Left renal cortex interstitium (tissue), 4 donors: Measurements from ENCODE around the gene SAT1. TPM values are rescaled to one million over a fixed set of nuclear protein-coding genes. Genes with fewer than 3 reads are reported as not detected.

ENCODE experiments used
- DNase-seq, 4 donors: peaks; one replicate each; pipeline ENCODE4 v3.0.0-alpha.2; 2013; ENCODE audit warnings: low read depth in 4 of 4, low spot score in 2 of 4, missing footprints in 1 of 4
- polyA plus RNA-seq, 4 donors: library from polyadenylated mRNA; unstranded; fragments of 120-200 nt; gene quantifications; one replicate each; pipeline ENCODE4 v1.2.1, GENCODE V29; 2013; ENCODE audit not compliant: insufficient read length in 4 of 4

SAT1 gene
- polyA plus RNA-seq, 4 donors = 240 to 326 (median 266) TPM

DNA sequence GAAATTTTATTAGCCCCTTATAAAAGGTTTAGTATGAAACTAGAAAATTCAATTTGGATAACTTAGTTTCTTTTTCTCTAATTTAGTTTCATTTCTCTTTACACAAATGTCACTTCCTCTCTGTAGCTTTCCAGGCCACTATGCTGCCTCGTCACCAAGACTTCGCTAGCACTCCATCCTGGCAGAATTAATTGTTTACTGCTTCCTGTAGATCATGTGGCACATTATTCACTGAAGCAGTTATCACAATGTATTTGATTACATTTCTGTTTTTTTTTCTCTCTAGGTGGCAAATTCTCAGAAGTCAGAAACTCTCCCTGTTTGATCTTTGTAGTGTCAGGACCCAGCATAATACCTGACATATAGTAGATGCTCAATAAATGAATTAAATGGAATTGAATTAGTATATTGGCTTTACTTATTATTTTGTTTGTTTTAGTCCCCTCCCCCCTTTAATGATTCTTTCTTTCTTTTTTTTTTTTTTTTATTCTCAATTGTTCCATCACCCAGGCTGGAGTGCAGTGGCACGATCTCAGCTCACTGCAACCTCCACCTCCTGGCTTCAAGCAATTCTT lies 9.3 kb upstream of the SAT1 start:
- no peak for DNase-seq

DNA sequence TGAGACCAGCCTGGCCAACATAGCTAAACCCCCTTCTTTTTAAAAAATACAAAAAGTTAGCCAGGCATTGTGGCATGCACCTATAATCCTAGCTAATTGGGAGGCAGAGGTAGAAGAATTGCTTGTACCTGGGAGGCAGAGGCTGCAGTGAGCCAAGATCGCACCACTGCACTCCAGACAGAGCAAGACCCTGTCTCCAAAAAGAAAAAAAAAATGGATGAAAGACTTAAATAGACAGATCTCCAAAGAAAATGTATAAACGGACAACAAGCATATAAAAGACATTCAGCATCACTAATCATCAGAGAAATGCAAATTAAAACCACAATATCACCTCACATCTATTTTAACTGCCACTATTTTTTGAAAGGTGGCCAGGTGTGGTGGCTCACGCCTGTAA lies 6.6 kb upstream of the SAT1 start:
- no peak for DNase-seq

DNA sequence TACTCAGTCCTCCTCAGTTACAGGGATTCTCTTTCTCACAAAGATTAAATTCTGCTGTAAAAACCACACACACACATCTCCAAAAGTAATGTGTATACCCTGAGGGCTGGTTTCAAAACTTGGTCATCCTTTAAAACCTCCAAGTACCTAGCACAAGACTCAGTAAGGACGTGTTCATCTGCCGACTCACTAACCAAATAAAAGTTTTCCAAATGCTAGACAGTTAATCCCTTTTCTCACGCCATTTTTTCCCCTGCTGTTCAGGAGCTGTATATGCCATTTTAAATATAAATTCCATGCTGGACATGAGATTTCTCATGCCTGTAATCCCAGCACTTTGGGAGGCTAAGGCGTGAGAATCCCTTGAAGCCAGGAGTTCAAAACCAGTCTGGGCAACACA lies 3.9 kb upstream of the SAT1 start:
- no peak for DNase-seq

GRCh38 chrX:23782455-23782854 lies 518 bp upstream of the SAT1 start:
- DNase-seq = no peak

GRCh38 chrX:23783589-23784469 lies 856 bp downstream of the SAT1 start:
- no peak for DNase-seq

- DNase-seq = no peak
These were observed 1.7 kb downstream of the SAT1 start for GRCh38 chrX:23784470-23785331.

GRCh38 chrX:23785580-23785979 lies 2.6 kb downstream of the SAT1 start:
- no peak for DNase-seq

DNA sequence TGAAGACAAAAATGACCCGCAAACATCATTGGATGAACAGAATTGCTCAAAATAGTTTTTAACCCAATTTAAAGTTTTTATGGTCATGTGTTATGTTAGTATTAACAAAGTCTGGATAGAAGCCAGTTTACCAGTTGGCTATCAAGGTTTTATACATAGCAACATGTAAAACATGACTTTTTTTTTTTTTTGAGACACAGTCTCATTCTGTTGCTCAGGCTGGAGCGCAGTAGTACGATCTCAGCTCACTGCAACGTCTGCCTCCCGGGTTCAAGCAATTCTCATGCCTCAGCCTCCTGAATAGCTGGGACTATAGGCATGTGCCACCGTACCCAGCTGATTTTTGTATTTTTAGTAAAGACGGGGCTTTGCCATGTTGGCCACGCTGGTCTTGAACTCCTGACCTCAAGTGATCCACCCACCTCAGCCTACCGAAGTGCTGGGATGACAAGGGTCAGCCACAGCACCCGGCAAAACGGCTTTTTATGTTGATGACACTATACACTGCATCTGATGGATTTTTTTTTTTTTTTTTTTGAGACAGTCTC lies 3.4 kb downstream of the SAT1 start:
- DNase-seq = no peak

DNA sequence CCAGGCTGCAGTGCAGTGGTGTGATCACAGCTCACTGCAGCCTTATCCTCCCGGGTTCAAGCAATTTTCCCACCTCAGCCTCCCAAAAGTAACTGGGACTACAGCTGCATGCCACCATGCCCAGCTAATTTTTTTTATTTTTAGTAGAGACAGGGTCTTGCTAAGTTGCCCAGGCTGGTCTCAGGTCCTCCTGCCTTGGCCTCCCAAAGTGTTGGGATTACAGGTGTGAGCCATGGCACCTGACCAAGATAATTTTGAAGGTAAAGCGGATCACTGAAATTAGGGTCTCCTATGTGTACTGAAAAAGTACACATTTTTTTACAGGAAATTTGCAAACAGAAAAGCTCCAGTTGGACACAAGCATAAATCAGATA lies 4.8 kb downstream of the SAT1 start:
- no peak for DNase-seq

DNA sequence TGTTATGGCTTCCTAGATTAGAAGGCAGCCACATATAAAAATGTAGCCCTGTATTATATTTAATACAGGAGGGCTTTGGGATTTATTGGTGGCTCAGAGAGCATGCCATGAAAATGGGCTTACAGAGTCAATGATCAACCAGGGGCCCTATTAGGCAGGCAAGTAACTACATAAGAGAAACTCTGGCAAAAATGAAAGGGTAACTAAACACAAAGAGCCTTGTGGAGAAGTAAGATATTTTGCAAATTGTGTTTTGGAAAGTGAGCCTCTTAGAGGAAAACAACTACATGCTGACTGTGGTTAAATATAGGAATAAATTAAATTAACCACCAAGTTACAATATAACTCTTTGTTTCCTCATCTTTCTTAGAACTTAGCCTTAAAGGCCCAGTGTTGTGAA lies 5.5 kb downstream of the SAT1 start:
- no peak for DNase-seq

DNA sequence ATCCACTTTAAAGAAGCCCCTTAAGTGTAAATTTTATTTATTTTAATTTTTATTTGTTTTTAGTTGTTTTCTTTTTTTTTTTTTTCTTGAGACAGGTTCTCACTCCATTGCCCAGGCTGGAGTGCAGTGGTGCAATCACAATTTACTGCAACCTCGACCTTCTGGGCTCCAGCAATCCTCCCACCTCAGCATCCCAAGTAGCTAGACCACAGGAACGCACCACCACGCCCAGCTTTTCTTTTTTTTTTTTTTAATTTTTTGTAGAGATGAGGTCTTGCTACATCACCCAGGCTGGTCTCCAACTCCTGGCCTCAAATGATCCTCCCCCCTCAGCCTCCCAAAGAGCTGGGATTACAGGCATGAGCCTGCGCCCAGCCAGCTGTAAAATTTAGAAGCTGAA lies 6.0 kb downstream of the SAT1 start:
- DNase-seq = no peak

DNA sequence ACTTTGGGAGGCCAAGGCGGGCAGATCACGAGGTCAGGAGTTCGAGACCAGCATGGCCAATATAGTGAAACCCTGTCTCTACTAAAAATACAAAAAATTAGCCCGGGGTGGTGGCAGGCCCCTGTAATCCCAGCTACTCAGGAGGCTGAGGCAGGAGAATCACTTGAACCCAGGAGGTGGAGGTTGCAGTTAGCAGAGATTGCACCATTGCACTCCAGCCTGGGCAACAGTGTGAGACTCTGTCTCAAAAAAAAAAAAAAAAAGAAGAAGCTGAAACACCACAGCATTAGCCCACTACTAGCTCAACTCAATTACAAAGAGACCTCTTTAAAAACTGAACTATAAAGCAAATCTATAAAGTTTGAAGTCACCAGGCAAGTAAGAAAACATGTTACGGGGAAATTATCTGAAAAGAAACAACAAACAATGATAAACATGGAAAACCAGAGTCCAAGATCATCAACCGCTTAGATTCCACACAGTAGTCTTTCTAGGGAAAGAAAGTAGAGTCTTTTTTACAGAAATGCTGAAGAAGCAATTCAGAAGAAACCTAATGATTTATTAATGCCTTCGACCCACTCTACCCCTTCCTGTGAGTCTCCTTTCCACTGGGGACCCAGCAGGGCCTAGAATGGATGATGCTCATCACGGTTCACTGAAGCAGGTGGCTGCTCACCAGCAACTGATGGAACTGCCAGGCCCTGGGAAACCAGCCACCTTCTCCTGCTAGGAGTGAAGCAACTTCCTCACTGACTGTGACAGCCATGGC lies 6.6 kb downstream of the SAT1 start:
- DNase-seq = no peak

DNA sequence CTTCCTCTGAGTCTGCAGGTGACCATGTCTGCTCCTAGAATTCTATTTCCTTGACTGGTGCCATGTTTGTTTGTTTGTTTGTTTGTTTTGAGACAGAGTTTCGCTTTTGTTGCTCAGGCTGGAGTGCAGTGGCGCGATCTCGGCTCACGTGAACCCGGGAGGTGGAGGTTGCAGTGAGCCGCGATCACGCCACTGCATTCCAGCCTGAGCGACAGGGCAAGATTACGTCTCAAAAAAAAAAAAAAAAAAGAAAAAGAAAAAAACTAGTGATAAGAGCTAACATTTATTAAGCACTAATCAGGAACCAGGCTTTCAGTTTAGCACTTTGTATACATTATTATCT lies 7.2 kb downstream of the SAT1 start:
- DNase-seq = no peak

- no peak for DNase-seq
These were observed 10.0 kb downstream of the SAT1 start for GRCh38 chrX:23792861-23793553.

DNA sequence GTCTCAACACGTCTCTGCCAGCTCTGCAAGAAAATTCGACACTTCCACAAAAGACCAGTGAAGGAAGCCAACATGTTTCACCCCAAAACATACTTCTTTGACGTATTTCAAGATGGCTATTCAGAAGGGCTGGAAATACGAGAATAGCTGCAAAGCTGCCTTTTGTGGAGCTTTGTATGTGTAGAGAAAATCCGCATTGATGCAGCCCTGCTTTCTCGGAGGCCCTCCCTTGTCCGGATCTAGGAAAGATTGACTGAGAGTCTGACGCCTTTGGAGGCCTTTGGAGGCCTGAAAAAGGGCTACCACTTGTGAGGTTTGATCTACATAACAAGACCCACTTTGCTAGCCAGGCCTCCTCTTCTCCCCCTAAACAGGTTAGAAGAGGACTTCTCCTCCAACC lies 12.2 kb downstream of the SAT1 start:
- no peak for DNase-seq

DNA sequence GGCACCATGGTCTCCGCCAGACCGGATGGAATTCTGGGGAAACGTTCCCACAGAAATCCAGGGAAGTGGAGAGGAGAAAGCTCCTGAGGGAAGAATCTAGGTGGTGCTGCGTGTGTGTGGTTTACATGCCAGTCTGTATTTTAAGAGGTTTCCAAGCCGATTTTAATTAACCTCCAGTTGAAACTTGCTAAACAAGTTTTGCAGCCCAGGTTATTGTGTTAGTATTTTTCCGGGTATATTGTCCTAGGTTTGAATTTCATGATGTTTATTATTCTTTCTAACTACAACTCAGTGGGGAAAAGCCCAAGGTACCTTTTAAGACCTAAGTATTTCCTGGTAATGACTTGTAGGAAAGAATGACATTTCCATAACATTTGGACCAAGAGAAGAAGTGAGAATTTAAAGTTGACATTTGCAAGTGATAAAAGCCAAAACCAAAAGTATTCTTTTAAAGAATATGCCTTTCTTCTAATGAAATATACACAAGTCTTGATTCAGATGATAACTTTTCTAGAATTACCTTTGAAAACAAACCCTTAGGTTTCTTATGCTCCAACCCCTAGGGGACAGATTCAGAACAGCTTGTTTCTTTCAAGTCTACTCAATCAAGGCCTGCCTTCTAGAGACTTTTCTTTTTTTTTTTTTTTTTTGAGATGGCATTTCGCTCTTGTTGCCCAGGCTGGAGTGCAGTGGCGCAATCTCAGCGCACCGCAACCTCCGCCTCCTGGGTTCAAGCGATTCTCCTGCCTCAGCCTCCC lies 14.6 kb downstream of the SAT1 start:
- DNase-seq = no peak

DNA sequence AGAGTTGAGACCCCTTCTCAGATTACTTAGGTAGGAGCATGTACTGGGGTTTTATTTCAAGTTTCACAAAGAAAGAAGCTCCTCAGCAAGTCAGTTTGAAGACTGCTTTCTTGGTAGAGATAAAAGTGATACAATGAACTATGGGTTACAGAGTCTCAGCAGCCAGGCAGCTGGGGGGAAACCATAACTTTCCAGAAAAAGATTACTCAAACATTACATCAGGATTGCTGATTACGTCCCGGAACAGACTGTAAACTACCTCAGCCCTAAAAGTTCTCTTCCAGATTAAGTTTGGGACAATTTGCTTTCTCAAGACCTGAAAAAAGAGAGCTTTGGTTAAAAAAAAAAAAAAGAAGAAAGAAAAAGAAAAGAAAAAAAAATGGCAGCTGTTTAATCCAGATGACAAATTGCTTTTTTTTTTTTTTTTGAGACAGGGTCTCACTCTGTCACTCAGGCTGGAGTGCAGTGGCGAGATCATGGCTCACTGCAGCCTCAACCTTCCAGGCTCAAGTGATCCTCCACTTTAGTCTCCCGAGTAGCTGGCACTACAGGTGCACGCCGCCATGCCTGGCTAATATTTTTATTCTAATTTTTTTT lies 16.6 kb downstream of the SAT1 start:
- DNase-seq = no peak

GRCh38 chrX:23802431-23802830 lies 19.5 kb downstream of the SAT1 start:
- DNase-seq = no peak

DNA sequence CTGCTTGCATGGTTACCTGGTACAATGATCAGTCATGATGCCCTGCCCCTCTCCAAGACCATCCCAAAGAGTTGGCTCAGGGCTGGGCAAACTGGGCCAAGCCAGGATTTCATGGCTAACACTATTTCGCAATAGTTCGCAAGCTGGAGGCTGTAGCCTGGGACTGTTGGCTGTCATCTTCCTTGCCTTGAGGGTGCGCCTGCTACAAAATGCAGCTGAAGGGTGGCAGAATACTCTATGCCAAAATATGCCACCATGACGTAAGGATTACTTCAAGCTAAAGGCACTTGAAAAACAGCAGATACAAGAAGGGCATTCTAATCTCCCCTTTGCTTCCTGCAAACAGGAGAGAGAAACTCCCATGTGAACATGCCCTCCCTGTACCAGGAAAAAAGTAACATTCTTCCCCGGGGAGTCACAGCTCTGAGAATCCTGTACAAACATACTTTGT lies 21.0 kb downstream of the SAT1 start:
- no peak for DNase-seq
